GM21423 (cell line): ENCODE measurements around the gene PDRG1.

Source experiments
- ATAC-seq: cut with Tn5 transposase; IDR thresholded peaks from one replicate; pipeline ENCODE4 v1.9.1; 2021; ENCODE audit warnings: mild to moderate bottlenecking, moderate library complexity; ENCODE audit not compliant: unreplicated experiment

Gene PDRG1

DNA sequence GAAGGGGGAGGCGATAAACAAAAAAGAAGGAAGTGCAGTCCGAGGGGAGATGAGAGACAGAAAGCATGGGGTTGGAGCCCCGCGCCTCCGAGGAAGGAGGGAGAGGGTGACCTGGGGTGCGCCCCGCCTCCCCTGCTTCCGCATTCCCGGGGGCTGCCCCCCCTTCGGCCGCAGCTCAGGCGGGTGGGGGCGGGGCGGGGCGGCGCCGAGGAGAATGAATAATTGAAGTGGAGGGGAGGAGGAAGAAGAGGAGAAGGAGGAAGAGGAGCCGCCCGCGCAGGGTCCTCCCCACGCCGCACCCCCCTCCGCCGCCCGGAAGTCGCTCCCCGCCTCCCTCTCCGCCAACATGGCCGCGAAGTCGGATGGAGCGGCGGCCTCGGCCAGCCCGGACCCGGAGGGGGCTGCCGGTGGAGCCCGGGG lies 16.0 kb upstream of the PDRG1 start, which contains the start of gene XKR7:
Gene XKR7 (plus strand): TSS at position 322 of the 420 bp plus-strand sequence. CDS start 25 bp downstream, at position 347.
- ATAC-seq: no peak

DNA sequence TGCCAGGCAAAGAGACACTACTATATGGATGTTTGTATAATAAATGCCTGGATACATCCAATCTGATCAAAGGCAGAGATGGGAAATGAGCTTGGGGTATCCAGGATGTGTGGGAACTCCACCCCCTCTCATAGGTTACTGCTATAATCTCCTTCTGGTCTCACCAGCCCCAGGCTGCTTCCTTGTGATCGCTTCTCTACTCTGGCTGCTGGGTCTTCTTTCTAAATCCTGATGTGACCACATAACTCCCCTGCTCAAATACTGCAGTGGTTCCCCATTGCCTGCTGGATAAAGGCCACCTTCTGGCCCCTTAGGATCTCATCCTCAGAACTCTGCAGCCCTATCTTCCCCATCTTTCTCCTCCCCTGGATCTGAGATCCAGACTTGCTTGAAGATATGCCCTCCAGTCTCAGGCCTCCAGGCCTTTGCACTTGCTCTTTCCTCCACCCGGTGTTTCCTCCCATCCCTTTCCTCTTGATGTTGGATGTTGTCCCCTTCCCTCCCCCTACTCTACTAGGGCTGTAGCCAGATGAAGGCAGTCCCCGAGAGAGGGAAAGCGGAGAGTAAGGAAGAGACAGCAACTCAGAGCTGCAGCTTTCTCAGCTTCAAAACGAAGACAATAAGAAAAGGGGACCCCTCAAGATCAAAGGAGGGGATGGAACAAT lies 15.3 kb upstream of the PDRG1 start:
- ATAC-seq: no peak

DNA sequence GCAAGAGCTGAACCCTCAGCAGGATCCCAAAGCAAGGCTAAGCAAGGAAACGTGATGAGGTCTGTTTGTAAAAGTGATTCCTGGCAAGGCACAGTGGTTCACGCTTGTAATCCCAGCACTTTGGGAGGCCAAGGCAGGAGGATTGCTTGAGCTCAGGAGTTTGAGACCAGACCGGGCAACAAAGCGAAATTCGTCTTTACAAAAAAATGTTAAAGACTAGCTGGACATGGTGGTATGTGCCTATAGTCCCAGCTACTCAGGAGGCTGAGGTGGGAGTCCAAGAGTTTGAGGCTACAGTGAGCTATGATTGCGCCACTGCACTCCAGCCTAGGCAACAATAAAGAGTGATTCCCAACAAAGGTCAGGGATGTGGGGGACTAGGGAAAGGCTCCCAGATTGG lies 12.0 kb upstream of the PDRG1 start:
- ATAC-seq: no peak

DNA sequence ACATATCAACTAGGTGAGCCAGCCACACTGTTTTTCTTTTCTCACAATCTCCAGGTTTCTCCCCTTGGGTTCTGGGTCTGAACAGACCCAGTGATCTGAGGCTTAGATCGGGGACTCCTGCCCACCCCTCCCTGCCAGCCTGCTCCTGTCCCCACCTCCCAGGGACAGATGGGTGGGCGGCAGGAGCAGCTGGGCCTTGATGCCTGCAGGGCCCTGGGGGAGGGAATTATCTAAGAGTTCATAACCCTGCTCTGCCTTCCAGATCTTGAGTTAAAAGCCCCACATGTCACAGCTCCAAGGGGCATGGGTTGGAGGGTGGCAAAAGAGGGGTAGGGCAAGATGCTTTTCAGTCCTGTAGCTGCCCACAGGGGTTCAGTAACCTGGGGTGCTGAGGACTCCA lies 10.9 kb upstream of the PDRG1 start:
- ATAC-seq: no peak

DNA sequence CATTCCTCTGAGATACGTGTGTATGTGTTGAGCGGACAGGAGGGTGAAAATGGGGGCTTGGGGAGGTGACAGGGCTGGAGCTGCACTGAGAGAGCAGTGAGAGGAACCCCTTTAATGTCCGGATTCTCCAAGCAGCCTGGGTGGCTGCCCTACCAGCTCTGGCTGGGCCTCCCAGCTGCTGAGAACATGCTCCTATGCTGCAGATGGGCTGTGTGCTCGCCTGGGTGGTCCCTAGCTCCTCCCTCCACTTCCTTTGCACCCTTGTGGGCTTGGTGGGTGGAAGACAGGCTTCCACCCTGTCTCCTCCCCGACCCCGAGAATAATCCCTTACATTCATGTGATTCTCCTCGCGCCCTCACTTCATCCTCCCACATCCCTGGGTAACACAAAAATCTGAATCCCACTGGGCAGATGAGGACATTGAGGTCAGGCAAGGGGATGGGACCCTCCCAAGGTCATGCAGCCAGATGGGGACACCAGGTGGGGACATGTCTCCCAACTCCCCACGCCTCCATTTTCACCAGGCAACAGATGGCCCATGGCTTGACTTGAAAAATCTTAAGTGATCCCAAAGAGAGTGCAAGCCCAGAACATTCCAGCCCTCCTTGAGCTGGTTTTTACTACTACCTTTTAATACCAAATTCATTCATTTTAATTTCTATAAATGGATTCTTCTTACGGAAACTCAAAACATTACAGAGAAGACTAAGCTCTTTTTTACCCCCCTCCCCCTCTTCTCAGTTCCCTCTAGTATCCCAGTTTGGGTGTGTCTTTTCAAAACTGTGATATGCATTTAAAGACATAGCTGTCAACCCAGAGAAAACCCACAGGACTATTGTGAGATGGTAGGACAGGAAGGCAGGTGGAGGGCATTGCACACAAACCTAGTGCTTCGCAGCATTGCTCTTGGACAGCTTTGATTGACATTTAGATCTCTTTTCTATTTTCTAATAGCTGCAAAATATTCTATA lies 5.0 kb upstream of the PDRG1 start:
- ATAC-seq: no peak

DNA sequence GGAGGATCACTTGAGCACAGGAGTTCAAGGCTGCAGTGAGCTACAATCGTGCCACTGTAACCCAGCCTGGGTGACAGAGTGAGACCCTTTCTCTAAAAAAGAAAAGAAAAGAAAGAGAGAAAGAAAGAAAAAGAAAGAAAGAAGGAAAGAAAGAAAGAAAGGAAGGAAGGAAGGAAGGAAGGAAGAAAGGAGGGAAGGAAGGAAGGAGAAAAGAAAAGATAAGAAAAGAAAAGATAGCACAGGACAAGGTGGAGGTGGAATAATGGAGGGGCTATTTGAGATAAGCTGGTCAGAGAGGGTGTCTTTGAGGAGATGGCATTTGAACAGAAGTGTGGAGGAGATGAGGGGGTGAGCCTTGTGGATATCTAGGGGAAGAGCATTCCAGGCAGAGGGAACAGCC lies 2.7 kb upstream of the PDRG1 start:
- ATAC-seq: no peak

DNA sequence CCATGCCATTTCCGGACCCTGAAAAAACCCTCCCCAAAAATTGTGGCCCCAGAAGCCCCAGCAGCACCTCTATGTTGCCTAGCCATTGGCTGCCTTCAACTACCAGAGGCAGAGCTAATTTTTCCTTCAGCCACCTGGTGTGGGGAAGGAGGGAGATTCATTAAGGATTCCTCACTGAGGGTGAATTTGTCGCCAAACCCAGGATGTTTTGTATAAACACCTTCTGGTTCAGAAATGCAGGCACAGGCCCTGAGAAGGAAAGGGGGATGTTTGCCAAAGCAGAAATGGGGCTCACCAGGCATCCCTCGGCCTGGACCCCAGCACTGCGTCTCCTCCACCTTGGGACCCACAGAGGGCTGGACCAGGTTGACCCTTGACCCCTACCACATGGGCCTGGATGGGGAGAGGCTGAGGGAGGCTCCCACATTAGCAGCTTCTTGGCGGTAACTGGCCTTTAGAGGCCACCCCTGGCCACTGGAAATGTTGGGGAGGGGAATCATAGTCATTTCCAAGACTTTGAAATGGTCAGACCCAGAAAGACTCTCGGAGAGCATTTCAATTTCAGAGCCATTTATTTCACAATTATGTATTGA lies 1.8 kb upstream of the PDRG1 start:
- no peak for ATAC-seq

DNA sequence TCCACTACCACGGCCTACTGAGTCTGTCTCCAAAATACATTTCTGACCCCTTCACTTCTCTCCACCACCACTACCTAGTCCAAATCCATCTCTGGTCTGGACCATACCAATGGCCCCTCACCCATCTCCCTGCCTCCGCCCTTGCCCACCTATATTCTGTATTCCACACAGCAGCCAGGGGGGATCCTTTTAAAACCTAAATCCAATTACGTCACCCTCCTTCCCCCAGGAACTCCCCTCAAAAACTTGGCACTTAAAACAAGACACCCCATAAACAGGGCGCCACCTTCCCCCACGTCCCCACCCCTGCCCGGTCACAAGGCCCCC lies 680 bp downstream of the PDRG1 start:
- ATAC-seq: no peak

DNA sequence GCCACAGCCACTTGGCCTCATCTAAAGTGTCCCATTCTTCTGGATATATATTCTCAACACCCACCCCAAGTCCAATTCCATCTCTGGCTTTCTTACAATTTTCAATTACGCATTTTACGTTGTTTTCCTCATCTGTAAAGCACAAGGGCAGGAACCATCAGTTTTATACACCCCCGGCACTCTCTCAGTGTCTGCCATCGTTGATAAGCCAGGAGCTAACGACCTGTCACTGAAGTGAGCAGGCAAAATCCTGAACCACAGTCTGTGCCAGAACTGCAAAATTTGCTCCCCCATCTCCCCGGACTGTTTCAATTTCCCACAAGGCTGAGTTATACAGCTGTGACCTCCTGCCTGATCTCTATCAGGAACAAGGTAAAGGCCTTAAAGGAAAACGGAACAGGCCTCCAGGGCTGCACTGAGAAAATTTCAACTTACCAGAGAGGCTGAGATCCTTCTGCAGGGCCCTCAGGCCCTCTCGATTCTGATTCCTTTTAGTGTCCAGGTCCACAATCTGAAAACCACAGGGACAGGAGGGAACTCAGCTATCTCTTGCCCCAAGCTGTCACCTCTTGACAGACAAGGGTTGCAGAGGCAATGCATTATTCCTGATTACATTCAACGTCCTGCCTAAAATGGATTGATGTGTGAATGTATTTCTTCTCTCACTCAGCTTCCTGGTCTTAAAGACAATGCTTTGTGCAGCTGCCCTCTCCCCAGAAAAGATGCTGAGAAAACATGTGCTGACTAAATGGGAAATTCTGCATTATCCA lies 1.8 kb downstream of the PDRG1 start:
- ATAC-seq: no peak

DNA sequence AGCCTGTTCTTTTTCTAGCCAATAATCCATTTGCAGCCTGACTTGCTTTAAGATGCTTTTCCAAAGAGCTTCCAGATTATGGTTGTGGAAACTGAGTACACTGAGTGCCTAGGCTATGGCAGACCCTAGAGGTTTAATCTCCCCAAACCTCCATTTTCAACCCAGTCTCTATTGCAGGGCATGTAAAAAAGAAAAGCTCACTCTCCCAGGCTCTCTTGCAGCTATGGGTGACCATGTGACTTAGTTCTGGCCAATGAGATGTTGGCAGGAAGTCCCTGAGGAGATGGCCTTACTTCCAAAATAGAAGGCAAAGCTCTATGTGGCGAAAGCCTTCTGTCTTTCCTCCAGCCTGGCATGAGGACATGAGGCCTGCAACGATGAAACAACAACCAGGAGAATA lies 3.8 kb downstream of the PDRG1 start:
- ATAC-seq: no peak

DNA sequence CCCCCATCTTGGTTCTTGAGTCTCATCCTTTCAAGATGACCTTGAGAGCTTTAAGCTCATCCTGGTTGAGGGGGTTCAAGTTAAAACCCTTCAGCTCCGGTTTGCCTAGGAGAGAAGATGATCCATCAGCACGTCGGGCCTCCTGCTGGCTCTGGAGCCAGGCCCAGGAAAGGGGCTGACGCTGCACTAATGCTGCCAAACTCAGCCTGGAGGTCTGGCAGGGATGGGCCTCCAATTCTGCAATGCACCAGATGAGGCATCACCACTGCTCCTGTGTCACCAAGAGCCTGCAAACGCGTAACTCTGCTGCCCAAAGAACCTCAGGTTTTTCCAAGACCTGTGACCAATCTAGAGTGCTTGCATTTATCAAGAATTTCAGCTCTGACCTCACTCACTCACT lies 6.1 kb downstream of the PDRG1 start:
- ATAC-seq: no peak

DNA sequence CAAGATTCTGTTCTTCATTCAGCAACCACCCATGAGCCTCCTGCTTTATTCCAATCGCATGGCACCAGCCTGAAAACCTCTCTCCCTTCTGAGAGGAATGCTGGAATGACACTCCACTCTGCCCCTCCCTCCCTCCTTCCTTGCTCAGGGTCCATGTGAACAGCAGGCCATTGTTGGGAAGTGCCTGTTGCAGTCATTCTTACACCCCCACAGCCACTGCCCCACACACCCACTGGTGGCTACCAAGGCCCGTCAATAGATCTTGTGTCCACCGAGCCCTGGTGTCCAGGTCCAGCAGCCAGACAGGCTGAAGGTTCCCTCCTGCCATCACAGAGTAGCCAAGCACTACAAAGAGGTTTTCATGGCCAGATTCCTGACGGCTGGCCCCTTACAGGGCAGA lies 6.5 kb downstream of the PDRG1 start:
- no peak for ATAC-seq

DNA sequence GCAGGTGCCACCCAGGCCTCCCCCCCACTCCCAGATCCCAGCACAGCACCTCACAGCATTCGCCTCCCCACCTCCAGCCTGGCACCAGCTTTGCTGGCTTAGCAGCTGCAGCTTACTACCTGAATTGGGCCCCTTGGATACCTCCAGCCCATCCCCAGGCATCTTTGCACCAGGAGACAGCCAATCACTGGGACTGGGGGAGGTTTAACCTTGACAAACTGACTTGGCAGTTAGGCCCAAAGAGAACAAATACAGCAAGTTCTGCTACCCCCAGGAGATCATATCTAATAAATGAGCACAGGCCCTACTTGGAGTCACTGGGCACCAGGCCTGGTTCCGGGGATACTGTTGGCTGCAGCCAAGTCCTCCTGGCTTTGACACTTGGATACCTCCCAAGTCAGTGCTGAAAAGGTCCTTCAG lies 8.8 kb downstream of the PDRG1 start:
- ATAC-seq: no peak

DNA sequence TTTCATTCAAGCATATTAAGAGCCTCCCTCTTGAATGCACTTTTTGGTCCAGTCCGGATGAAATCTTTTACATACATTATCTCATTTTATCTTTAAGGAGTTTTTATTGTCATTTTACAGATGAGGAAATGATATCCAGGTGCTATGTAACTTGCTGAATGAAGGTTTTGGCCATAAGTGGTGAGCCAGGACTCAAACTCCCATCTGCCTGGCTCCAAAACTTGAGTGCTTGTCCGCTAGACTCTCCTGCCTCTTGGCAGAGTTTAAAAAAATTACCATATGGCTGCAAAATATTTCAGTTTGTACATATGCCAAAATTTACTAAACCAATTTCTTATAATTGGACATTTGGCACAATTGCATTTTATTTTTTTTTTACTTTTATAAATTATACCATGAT lies 12.2 kb downstream of the PDRG1 start:
- no peak for ATAC-seq

DNA sequence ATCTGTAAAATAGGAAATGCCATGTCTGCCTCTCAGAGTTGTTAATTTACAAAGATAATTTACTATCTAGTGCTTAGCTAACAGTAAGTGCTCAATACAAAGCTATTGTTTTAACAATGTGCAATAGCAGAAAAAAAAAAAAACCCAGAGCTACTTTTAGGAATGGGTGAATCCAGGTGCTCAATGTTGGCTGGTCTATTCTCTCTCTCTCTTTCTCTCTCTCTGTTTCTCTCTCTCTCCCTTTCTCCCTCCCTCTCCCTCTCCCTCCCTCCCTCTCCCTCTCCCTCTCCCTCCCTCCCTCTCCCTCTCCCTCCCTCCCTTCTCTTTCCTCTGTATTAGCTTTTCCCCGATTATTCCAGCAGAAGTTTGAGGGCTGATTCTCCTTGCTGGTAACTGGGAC lies 14.0 kb downstream of the PDRG1 start:
- ATAC-seq: no peak

DNA sequence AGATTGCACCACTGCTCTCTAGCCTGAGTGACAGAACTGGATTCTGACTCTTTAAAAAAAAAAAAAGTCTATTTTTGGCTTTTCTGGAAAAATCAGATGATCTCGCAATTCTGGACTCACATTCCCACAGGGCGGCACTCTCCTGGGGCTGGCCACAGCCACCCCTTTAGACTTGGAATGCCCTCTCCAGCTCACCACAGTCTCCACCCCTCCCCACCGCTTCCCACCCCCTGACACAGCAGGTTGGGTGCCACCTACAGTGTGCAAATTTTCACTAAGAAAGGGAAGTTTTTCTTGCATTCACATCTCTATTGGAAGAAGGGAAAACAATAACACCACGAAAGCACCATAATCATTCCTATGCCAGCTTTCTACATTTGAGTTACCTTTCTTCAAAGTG lies 15.4 kb downstream of the PDRG1 start:
- no peak for ATAC-seq

DNA sequence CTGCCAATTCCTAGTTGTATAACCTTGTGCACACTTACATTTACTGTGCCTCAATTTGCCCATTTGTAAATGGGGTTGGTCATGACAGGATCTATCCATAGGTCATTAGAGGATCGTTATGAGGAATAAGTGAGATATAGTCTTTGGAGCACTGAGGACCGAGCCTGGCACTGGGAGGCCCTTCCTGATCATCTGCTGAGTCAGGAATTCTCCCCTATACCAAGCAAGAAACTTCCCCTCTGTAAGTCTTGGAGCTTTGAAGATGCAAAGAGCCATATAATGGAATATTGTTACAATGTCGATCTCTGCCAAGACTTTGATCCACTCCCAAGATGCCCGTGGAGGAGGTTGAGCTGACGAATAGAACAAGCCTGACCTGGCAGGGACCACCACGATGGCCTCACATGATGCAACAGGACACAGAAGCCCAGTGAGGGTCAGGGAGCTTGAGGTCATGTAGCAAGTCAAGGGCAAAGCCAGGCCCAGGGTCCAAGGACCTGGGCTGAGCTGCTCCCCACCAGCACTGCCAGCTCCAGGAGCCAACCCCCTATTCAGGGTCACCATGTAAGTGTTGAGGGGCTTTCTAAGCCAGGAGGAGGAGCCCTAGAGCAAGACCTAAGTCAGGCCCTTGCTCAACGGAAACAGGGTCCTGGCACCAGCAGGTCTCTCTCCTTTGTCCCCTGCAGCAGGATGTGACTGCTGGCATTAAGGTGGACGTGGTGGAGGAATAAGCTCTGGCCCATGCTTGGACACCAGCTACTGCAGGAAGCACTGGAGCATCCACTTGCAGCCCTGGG lies 16.7 kb downstream of the PDRG1 start:
- no peak for ATAC-seq

DNA sequence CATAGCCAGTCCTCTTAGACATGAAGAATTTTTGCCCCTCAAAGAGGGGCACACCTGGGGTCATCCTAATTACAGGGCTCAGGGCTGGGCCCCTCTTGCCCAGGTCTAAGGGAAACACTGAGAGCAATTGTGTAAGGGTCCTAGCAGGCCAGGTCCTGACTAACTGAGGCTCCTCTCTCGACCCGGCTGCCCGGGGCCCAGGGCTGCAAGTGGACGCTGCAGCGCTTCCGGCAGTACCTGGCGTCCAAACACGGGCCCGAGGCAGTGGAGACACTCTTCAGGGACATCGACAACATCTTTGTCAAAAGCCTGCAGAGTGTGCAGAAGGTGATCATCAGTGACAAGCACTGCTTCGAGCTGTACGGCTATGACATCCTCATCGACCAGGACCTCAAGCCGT lies 17.4 kb downstream of the PDRG1 start:
- no peak for ATAC-seq

DNA sequence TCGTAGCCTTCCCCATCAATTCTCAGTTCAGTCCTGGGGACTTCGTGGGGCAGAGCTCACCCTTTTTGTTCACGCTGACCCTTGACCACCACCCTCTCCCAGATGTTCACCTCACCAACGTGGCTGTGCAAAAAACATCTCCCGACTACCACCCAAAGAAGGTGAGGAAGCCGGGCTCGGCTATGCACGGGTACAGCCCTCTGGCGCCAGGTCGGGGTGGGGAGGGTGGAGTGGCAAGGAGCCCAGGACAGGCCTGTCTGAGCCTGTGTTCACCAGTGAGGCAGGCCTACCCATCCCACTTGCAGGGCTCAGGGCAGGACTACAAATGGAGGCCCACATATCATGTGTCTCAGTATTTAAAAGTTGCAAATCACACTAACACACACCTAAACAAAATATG lies 18.1 kb downstream of the PDRG1 start:
- ATAC-seq: no peak

DNA sequence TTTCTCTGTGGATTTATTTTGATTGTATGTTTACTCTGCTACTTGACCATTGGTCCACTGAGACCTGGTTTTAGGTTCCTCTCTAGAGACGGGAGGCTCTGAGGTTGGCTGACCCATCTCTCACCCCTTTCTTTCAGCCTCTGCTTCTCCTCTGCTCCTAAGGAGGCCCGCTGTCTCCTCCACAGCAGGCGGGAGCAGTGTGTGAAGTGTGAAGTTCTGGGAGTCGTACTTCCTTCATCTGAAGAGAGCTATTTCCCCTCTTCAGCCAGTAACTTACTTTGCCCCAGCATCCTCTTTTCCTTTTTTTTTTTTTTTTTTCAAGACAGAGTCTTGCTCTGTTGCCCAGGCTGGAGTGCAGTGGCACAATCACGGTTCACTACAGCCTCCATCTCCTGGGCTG lies 21.1 kb downstream of the PDRG1 start:
- no peak for ATAC-seq
